Raji (cell line): ENCODE measurements around the gene UBB.

Experiments
- POLR2A ChIP-seq: IDR thresholded peaks from 2 replicates; pipeline ENCODE4 v1.6.1; 2011; ENCODE audit warnings: low read depth, low read length, control low read depth; ENCODE audit not compliant: insufficient read depth

UBB gene

DNA sequence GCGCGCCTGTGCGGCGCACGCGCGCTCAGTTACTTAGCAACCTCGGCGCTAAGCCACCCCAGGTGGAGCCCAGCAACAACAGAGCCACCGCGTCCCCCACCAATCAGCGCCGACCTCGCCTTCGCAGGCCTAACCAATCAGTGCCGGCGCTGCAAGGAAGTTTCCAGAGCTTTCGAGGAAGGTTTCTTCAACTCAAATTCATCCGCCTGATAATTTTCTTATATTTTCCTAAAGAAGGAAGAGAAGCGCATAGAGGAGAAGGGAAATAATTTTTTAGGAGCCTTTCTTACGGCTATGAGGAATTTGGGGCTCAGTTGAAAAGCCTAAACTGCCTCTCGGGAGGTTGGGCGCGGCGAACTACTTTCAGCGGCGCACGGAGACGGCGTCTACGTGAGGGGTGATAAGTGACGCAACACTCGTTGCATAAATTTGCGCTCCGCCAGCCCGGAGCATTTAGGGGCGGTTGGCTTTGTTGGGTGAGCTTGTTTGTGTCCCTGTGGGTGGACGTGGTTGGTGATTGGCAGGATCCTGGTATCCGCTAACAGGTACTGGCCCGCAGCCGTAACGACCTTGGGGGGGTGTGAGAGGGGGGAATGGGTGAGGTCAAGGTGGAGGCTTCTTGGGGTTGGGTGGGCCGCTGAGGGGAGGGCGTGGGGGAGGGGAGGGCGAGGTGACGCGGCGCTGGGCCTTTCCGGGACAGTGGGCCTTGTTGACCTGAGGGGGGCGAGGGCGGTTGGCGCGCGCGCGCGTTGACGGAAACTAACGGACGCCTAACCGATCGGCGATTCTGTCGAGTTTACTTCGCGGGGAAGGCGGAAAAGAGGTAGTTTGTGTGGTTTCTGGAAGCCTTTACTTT is at the start of gene UBB:
Gene UBB (plus strand): TSS at position 452 of the 856 bp plus-strand sequence. CDS start 817 bp downstream, outside the sequence.
- peak; percentile 100 for TF ChIP-seq POLR2A

GRCh38 chr17:16338391-16338790 is 42.5 kb upstream of the UBB start:
- TF ChIP-seq POLR2A, result no peak

DNA sequence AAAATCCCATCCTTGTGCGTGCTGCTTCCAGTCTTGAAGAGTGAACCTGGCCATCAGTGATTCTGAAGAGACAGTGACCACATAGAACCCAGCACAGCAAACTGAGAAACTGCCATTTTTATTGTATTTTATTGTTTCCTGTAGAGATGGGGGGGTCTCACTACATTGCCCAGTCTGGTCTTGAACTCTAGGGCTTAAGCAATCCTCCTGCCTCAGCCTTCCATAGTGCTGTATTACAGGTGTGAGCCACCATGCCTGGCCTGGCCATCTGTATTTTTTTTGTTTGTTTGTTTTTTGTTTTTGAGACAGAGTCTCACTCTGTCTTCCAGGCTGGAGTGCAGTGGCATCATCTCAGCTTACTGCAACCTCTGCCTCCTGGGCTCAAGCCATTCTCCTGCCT is 41.5 kb upstream of the UBB start:
- no peak for TF ChIP-seq POLR2A

DNA sequence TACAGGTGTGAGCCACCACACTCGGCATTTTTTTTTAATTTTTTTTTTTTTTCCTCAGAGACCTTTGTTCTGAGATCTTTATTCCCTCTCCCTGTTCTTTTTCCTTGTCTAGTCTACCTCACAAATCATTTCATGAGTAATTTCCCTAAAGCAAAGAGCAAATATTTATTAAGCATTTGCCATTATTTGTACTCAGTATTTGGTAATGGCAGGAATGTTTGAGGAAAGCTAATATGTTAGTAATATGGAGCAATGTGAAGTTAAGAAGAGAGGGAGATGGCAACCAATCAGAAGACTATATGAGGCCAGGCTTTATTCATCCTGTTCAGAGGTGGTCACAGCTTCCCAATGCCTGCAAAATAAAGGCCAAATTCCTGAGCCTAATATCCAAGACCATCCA is 40.9 kb upstream of the UBB start:
- TF ChIP-seq POLR2A, result no peak

GRCh38 chr17:16342979-16343378 is 37.9 kb upstream of the UBB start:
- no peak for TF ChIP-seq POLR2A

GRCh38 chr17:16343569-16343968 is 37.3 kb upstream of the UBB start:
- no peak for TF ChIP-seq POLR2A

DNA sequence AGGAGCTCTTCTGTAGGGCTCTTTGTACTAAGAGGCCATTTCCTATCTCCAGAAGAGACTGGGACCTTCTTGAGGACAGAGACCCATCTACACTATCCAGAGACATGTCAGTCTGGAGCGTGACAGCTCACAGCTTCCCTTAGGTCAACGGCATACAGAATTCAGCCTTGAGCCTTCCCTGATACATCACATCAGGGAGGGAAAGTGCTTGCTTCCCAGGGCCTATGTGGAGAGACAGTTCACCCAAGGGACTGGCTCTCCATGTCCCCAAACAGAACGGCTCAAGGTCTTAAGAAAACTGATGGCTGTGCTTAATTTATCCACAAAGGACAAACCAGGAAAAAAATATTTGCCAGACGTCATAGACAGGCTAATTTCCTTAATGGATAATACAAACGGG is 35.3 kb upstream of the UBB start:
- TF ChIP-seq POLR2A, result no peak

DNA sequence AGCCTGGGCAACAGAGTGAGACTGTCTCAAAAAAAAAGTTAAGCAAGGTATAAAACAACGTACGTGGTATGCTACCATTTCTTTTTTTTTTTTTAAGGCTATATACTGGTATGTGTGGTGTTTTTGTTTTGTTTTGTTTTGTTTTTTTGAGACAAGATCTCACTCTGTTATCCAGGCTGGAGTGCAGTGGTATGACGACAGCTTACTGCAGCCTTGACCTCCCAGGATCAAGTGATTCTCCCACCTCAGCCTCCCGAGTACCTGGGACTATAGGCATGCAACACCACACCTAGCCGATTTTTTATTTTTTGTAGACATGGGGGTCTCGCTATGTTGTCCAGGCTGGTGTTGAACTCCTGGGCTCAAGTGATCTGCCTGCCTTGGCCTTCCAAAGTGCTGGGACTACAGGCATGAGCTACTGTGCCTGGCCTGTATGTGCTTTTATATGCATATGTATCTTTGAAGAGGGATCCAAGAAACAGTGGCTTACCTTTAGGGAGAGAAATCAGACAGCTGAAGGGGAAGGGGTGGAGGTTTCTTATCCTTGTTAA is 34.1 kb upstream of the UBB start:
- no peak for TF ChIP-seq POLR2A

GRCh38 chr17:16348586-16348985 is 32.3 kb upstream of the UBB start:
- no peak for TF ChIP-seq POLR2A

GRCh38 chr17:16349431-16349830 is 31.5 kb upstream of the UBB start:
- no peak for TF ChIP-seq POLR2A

DNA sequence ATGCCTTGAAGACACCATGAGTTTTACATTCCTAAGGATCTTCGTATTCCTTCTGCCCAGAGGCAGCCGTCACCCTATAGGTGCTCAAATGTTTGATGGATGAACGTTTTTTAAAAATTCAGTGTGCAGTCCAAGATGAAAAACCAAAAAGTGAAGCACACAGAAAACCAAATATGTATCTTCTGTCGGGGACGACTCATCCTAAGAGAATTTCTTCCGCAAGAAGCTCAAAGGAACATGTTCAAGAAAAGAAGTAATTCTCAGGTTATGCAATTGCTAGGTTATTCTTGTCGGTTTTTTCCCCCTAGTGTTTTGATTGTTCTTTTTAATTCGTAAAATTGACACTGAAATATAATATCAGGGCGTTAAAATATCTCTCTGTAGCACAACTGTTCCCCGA is 29.1 kb upstream of the UBB start:
- TF ChIP-seq POLR2A, result no peak

DNA sequence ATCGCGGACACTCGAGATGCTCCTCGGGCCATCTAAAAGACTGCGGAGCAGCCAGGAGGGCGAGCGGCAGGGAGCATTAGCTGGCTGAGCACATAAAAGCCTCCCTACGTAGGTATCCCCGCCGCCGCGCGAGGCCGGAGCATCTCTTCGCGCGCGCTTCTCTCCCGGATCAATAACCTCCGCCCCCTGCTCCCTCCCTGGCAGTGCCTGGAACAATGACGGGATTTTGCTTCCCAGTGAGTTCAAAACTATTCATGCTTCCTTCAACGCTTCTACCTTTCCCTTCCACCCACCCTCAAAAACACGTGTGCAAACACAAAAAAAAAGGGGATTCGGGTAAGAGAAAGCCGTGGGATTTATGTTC is 28.6 kb upstream of the UBB start:
- TF ChIP-seq POLR2A, result no peak

DNA sequence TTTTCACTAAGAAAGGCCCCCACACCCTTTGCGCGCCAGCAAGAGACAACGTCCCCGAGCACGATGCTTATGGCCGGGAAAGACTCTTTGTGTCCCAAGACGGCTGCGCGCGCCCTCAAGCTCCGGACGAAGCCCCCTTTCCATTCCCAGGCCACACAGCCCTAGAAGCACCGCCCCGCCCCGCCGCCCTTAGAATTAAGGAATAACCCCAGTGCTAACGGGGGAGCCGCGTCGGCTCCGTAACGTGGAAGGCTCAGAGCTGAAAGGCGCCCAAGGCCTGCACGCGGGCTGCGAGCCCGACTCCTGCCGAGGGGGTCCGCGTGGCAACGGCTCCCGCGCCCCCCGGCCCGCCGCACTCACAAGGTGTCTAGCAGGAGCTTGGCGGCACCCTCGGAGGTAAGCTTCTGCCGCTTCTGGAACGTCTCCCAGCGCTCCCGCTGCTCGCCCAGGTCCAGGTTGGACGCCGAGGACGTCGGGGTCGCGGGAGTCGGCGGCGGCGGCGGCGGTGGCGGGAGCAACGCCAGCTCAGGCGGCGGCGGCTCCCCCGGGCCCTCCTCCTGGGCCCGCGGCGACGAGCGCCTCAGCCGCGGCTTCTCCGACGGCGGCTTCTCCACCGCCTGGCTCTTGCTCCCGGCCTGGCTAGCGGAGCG is 28.1 kb upstream of the UBB start:
- TF ChIP-seq POLR2A, result no peak

DNA sequence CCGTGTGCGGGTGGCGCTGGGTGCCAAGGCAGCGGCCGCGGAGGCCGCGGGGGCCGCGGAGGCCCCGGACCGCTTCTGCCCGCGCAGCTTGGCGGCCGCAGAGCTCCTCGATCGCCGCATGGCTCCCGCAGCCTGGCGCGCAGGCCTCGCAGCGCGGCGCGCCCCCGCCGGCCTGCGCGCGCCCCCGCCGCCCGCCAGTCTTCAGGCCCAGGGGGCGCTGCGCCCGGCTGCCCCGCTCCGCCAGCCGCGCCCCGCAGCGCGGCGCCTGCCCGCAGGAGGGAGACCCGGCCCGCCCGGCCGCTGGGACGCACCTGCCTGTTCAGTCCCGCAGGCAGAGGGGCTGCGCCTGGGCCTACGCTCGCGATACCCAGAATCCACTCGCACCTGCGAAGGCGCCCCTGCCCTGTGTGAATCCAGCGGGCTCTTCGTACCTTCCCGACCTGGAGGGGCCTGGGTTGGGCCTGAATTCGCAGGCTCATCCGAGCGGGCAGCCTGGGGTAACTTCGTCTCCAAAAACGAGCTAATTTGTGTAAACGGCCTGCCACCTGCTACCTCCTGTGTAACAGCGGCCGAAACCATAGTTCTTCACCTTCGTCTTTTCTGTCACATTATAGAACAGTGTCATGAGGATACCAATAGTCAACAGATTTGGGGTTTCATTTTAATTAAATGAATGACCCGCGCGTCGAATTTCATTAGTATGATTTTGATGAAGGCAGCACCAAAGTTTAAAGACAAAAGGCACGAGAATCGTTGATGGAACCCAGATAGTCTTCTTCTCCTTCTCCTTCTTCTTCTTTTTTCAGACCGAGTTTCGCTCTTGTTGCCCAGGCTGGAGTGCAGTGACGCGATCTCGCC is 27.3 kb upstream of the UBB start, which contains the start of gene CENPV:
Gene CENPV (minus strand): TSS at position 153 of the 858 bp plus-strand sequence. CDS start 33 bp downstream, at position 120.
- peak; percentile 85 for TF ChIP-seq POLR2A

DNA sequence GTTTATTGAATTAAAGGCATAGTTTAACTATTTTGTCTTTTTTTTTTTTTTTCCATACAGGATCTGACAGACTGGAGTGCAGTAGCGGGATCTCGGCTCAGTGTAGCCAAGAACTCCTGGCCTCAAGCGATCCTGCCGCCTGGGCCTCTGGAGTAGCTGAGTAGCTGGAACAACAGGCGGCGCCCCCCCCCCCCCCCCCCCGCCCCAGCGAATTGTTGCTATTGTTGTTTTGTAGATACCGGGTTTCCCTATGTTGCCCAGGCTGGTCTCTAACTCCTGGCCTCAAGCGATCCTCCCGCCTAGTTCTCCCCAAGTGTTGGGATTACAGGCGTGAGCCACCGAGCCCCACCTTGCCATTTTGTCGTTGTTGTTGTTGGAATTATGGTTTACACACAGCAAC is 26.3 kb upstream of the UBB start:
- no peak for TF ChIP-seq POLR2A

DNA sequence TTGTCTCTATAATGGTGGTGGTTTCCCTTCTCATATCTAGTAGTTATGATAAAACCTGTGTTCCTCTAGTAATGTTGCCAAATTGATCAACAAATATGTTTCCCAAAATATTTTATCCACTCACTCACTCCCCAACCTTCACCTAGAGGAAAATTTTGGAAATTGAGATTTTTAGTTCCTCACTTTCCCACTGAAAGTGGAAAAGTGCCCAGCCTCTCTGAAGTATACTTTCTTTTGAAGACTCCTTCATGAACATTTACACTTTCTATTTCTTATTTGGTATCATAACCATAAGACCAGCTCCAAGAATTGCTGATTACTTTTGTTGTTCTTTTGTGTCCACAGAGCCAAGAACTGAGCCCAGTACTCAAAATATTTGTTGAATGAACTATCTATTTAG is 22.5 kb upstream of the UBB start:
- no peak for TF ChIP-seq POLR2A

- no peak for TF ChIP-seq POLR2A
These were observed 19.0 kb upstream of the UBB start for GRCh38 chr17:16361874-16362273.
